Osteoblast (primary cell): ENCODE results near the gene TET1. TPM values are rescaled to one million over a fixed set of nuclear protein-coding genes. Genes with fewer than 3 reads are reported as not detected.
"Not testable (repeated sequence)": the region's sequence is repeated elsewhere in the genome, so short reads cannot be mapped to it uniquely, and the experiment has no call there.

Source experiments
- DNase-seq: peaks from one replicate; pipeline ENCODE4 v3.0.0; 2011; ENCODE audit warnings: low spot score, mixed read lengths; ENCODE audit not compliant: insufficient read length; ENCODE audit errors: missing footprints
- H2AFZ ChIP-seq: 2 replicates; pipeline ENCODE4 v1.6.0; 2011; ENCODE audit warnings: mild to moderate bottlenecking, low read length
- H3K27ac ChIP-seq: 2 replicates; pipeline ENCODE4 v1.5.1; 2011; ENCODE audit warnings: mild to moderate bottlenecking, low read depth, low read length, moderate library complexity
- H3K27me3 ChIP-seq: 2 replicates; pipeline ENCODE4 v1.6.0; 2012; ENCODE audit warnings: mild to moderate bottlenecking, control low read depth, inconsistent platforms, low read length, moderate library complexity; ENCODE audit not compliant: insufficient read depth
- H3K36me3 ChIP-seq: 2 replicates; pipeline ENCODE4 v1.5.1; 2011; ENCODE audit warnings: mild to moderate bottlenecking, low read length, control low read depth, moderate library complexity; ENCODE audit not compliant: insufficient read depth
- H3K4me1 ChIP-seq: 2 replicates; pipeline ENCODE4 v1.5.1; 2011; ENCODE audit warnings: mild to moderate bottlenecking, low read length, control low read depth, moderate library complexity; ENCODE audit not compliant: insufficient read depth
- H3K4me2 ChIP-seq: 2 replicates; pipeline ENCODE4 v1.6.0; 2011; ENCODE audit warnings: mild to moderate bottlenecking, low read length; ENCODE audit not compliant: insufficient read depth
- H3K4me3 ChIP-seq: fragments of 200-600 bp; sonication (generic); 3 replicates; pipeline ENCODE4 v1.5.1; 2012; ENCODE audit warnings: mild to moderate bottlenecking, low read length, inconsistent platforms; ENCODE audit not compliant: insufficient read depth
- H3K79me2 ChIP-seq: 2 replicates; pipeline ENCODE4 v1.6.0; 2012; ENCODE audit warnings: mild to moderate bottlenecking, low read length, control low read depth, inconsistent platforms; ENCODE audit not compliant: insufficient read depth
- H3K9me3 ChIP-seq: 2 replicates; pipeline ENCODE4 v1.5.1; 2011; ENCODE audit warnings: low read depth, low read length, control low read depth
- H4K20me1 ChIP-seq: 2 replicates; pipeline ENCODE4 v1.6.0; 2012; ENCODE audit warnings: mild to moderate bottlenecking, low read length, control low read depth; ENCODE audit not compliant: insufficient read depth
- CTCF ChIP-seq: IDR thresholded peaks from 2 replicates; pipeline ENCODE4 v1.5.1; 2011; ENCODE audit warnings: mild to moderate bottlenecking, low read depth, low read length, moderate library complexity; ENCODE audit errors: extremely low read depth
- total RNA-seq: library from RNA; depleted of rRNA; stranded (reverse); fragments of >200 nt; gene quantifications from 2 replicates; pipeline ENCODE4 v1.2.3, GENCODE V29; 2012

Gene TET1
- total RNA-seq, 1 donor, result 4.0 TPM

- no peak for DNase-seq
- no peak overlapping the region for H3K4me2 ChIP-seq
Measured at GRCh38 chr10:68611227-68611626, 51.1 kb downstream of the TET1 start.

GRCh38 chr10:68613974-68614373 is 53.8 kb downstream of the TET1 start:
- not testable (repeated sequence) for H3K4me1 ChIP-seq, H3K4me3 ChIP-seq, H2AFZ ChIP-seq, DNase-seq, H4K20me1 ChIP-seq, H3K4me2 ChIP-seq, H3K27ac ChIP-seq, H3K9me3 ChIP-seq, H3K79me2 ChIP-seq, H3K36me3 ChIP-seq, H3K27me3 ChIP-seq

More at GRCh38 chr10:68611227-68611626, 51.1 kb downstream of the TET1 start:
- Histone ChIP-seq H3K4me3 (no peak overlapping the region), H3K4me1 (no peaks in the 10 kb centered on the region), H2AFZ (no peak overlapping the region), H3K79me2 (no peaks in the 10 kb centered on the region), H3K36me3 (no peaks in the 10 kb centered on the region), H4K20me1 (no peaks in the 10 kb centered on the region), H3K27ac (no peak overlapping the region), H3K27me3 (no peaks in the 10 kb centered on the region), H3K9me3 (no peaks in the 10 kb centered on the region)
- no peak for TF ChIP-seq CTCF

- DNase-seq, H3K4me1 ChIP-seq, H3K4me2 ChIP-seq, H3K27ac ChIP-seq, H3K9me3 ChIP-seq, H3K36me3 ChIP-seq, H3K27me3 ChIP-seq, H3K79me2 ChIP-seq, H4K20me1 ChIP-seq, H3K4me3 ChIP-seq, H2AFZ ChIP-seq: not testable (repeated sequence)
Measured at GRCh38 chr10:68617691-68618090, 57.6 kb downstream of the TET1 start.

- no peak overlapping the region for H3K4me3 ChIP-seq
- H2AFZ ChIP-seq, result no peak overlapping the region
- H3K27me3 ChIP-seq, result no peaks in the 10 kb centered on the region
- H4K20me1 ChIP-seq, result no peaks in the 10 kb centered on the region
- no peak for TF ChIP-seq CTCF
- DNase-seq, result no peak
- no peaks in the 10 kb centered on the region for H3K4me1 ChIP-seq
- H3K27ac ChIP-seq, result no peak overlapping the region
- no peaks in the 10 kb centered on the region for H3K79me2 ChIP-seq
- no peaks in the 10 kb centered on the region for H3K9me3 ChIP-seq
- H3K4me2 ChIP-seq, result no peak overlapping the region
- no peaks in the 10 kb centered on the region for H3K36me3 ChIP-seq
Measured at GRCh38 chr10:68618234-68618633, 58.1 kb downstream of the TET1 start.

- no peak overlapping the region for H2AFZ ChIP-seq
- no peaks in the 10 kb centered on the region for H3K36me3 ChIP-seq
- no peaks in the 10 kb centered on the region for H3K27me3 ChIP-seq
- H3K4me1 ChIP-seq, result no peaks in the 10 kb centered on the region
- H3K4me2 ChIP-seq, result no peak overlapping the region
- H4K20me1 ChIP-seq, result no peaks in the 10 kb centered on the region
- TF ChIP-seq CTCF, result no peak
- H3K27ac ChIP-seq, result no peak overlapping the region
- H3K9me3 ChIP-seq, result no peaks in the 10 kb centered on the region
- no peaks in the 10 kb centered on the region for H3K79me2 ChIP-seq
- H3K4me3 ChIP-seq, result no peak overlapping the region
- DNase-seq, result no peak
Measured at GRCh38 chr10:68619595-68619994, 59.5 kb downstream of the TET1 start.
